SK-N-MC (cell line): ENCODE measurements around the gene ACSBG1.

Source experiments
- EZH2 ChIP-seq: fragments of 200-600 bp; sonication (generic); IDR thresholded peaks from one replicate; pipeline ENCODE4 v1.6.1; 2017; ENCODE audit warnings: antibody characterized with exemption
- POLR2AphosphoS5 ChIP-seq: IDR thresholded peaks from 2 replicates; pipeline ENCODE4 v1.6.1; 2012; ENCODE audit warnings: mild to moderate bottlenecking, low read depth, low read length, borderline replicate concordance

DNA sequence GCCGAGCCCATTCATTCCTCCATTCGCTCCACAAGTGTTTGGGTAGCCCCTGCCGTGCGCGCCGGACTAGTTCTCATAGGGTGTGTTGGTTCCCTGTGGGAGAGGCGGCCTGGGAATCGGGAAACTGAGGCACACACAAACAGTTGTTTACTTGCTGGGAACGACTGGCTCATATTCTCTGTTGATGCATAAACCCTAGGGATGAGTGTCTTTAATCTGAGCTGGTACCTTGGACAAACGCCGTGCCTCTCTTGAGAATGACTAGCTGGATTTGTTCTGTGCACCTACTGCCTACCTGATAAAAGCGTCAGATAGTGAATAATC is 30.7 kb upstream of the ACSBG1 start:
- TF ChIP-seq POLR2AphosphoS5 (no peak), EZH2 (no peak)
